HepG2 (cell line): ENCODE results near the gene POLR2H. TPM values are rescaled to one million over a fixed set of nuclear protein-coding genes. Genes with fewer than 3 reads are reported as not detected.

Source experiments
- ATAC-seq: fragments of 200-7000 bp; cut with Tn5 transposase; 3 replicates; pipeline ENCODE4 v1.9.1; 2020; ENCODE audit warnings: mild to moderate bottlenecking, moderate library complexity
- BruUV-seq: library from RNA; stranded (reverse); fragments of 400-500 nt; replicated peaks from 2 replicates; lab custom pipeline; 2021; lab: Mats Ljungman, UMichigan
- CTCF ChIA-PET: fragments of 300-600 bp; formaldehyde crosslinking; extraction: SDS; loops from one replicate; lab custom pipeline; 2021; ENCODE audit warnings: low total read pairs, inconsistent platforms, low intra/inter-chr PET ratio; lab: Yijun Ruan, JAX
- POLR2A ChIA-PET: fragments of 350-600 bp; sonication (Branson Sonifier 250); formaldehyde crosslinking; loops from one replicate; lab custom pipeline; 2020; ENCODE audit warnings: antibody characterized with exemption, inconsistent platforms; lab: Yijun Ruan, JAX
- DNase-seq: peaks from one replicate; pipeline ENCODE4 v3.0.0-alpha.2; 2015; ENCODE audit warnings: low spot score
- FAIRE-seq: peaks from 3 replicates; lab custom pipeline; 2011; peaks lifted over from hg19 to GRCh38; lab: Jason Lieb, UNC
- H2AFZ ChIP-seq: one replicate; pipeline ENCODE4 v1.6.1; 2011; ENCODE audit warnings: low read length, inconsistent platforms
- H3K27ac ChIP-seq: fragments of 300-600 bp; 3 replicates; pipeline ENCODE4 v1.8.0; 2011; ENCODE audit warnings: mixed run types, mild to moderate bottlenecking, mixed read lengths, low read length, inconsistent platforms; ENCODE audit not compliant: insufficient read depth; ENCODE audit errors: extremely low read length
- H3K27me3 ChIP-seq, 2 experiments: fragments of 200-600 bp in 1 of 2; 2 replicates in 1 of 2; 3 replicates in 1 of 2; pipeline versions ENCODE4 v1.6.0 to v1.8.0; 2011; ENCODE audit warnings: low read length in 2 of 2, mild to moderate bottlenecking in 2 of 2, moderate library complexity in 2 of 2, inconsistent platforms in 1 of 2; ENCODE audit not compliant: insufficient read depth in 2 of 2, control insufficient read depth in 1 of 2
- H3K36me3 ChIP-seq, 2 experiments: fragments of 200-600 bp in 1 of 2; replicated peaks in 1 of 2; 2 replicates in 1 of 2; 3 replicates in 1 of 2; pipeline versions ENCODE4 v1.5.1 to v1.8.0; 2011; ENCODE audit warnings: low read length in 2 of 2, inconsistent platforms in 1 of 2; ENCODE audit not compliant: insufficient read depth in 2 of 2, control insufficient read depth in 1 of 2
- H3K4me1 ChIP-seq: 2 replicates; pipeline ENCODE4 v1.5.1; 2012; ENCODE audit warnings: low read length, inconsistent platforms; ENCODE audit not compliant: insufficient read depth
- H3K4me2 ChIP-seq: 2 replicates; pipeline ENCODE4 v1.6.0; 2011; ENCODE audit warnings: low read depth, low read length, inconsistent platforms
- H3K4me3 ChIP-seq, 3 experiments: fragments of 200-600 bp in 1 of 3; sonication (generic), shearing (Covaris generic) in 1 of 3; replicated peaks in 1 of 3; 2 replicates each; pipeline ENCODE4 v1.5.1; 2011 to 2016; ENCODE audit warnings: low read length in 3 of 3, inconsistent platforms in 2 of 3, low read depth in 2 of 3, mild to moderate bottlenecking in 2 of 3, control low read depth in 1 of 3, mixed read lengths in 1 of 3; ENCODE audit not compliant: insufficient read depth in 1 of 3
- H3K79me2 ChIP-seq: one replicate; pipeline ENCODE4 v1.6.1; 2011; ENCODE audit warnings: low read length, inconsistent platforms; ENCODE audit not compliant: insufficient read depth
- H3K9ac ChIP-seq: 2 replicates; pipeline ENCODE4 v1.6.0; 2011; ENCODE audit warnings: mild to moderate bottlenecking, low read depth, low read length, inconsistent platforms; ENCODE audit not compliant: insufficient read depth
- H3K9me3 ChIP-seq: 2 replicates; pipeline ENCODE4 v1.5.1; 2012; ENCODE audit warnings: mild to moderate bottlenecking, low read length
- H4K20me1 ChIP-seq: 2 replicates; pipeline ENCODE4 v1.6.0; 2011; ENCODE audit warnings: inconsistent platforms, mild to moderate bottlenecking, low read length, moderate library complexity; ENCODE audit not compliant: insufficient read depth
- CAMTA2 ChIP-seq: sonication (generic); formaldehyde crosslinking; IDR thresholded peaks from 2 replicates; pipeline ENCODE4 v1.4.0; 2020; ENCODE audit warnings: mild to moderate bottlenecking, missing genetic modification reagents, borderline replicate concordance
- GABPA ChIP-seq, 2 experiments: IDR thresholded peaks; 2 replicates each; pipeline ENCODE4 v1.6.1; 2011 to 2016; ENCODE audit warnings: low read depth in 2 of 2, low read length in 1 of 2, missing biosample characterization in 1 of 2, missing genetic modification characterization in 1 of 2
- NFKBIZ ChIP-seq: IDR thresholded peaks from 2 replicates; pipeline ENCODE4 v1.6.1; 2018; ENCODE audit warnings: missing genetic modification reagents, missing compliant biosample characterization
- ZNF407 ChIP-seq: sonication (generic); formaldehyde crosslinking; IDR thresholded peaks from one replicate; pipeline ENCODE4 v1.5.1; 2020; ENCODE audit warnings: mild to moderate bottlenecking, missing genetic modification reagents; ENCODE audit errors: not compliant biosample characterization
- ZSCAN21 ChIP-seq: sonication (generic); formaldehyde crosslinking; IDR thresholded peaks from 2 replicates; pipeline ENCODE4 v1.8.0; 2022; ENCODE audit warnings: mild to moderate bottlenecking, missing genetic modification reagents, moderate library complexity, borderline replicate concordance
- WGBS: methylation state at CpG from one replicate; pipeline ENCODE4 v1.1.6; 2017; ENCODE audit warnings: low lambda C conversion rate; 5-methylcytosine and 5-hydroxymethylcytosine counted together
- in situ Hi-C: cut with HindIII; loops from 2 replicates; pipeline ENCODE4 v1.10.0; 2017; ENCODE audit warnings: low pct_unique_long_range_greater_than_20kb; ENCODE audit not compliant: extremely low pct_ligation_motif_present
- intact Hi-C: fragments of 100-400 bp; cut with micrococcal nuclease; formaldehyde crosslinking; loops from one replicate; pipeline ENCODE4 v1.10.0; 2022; ENCODE audit not compliant: unreplicated experiment
- polyA plus RNA-seq, 8 experiments: library from polyadenylated mRNA; depleted of rRNA in 3 of 8; stranded (reverse) in 7 of 8; unstranded in 1 of 8; fragments of >200 nt; fragmentation: Illumina TruSeq in 4 of 8; extraction: Trizol in 4 of 8; gene quantifications; 2 replicates each; pipeline versions ENCODE4 v1.2.1 to v1.2.3, GENCODE V29; 2011 to 2016; ENCODE audit warnings: low read depth in 4 of 8, missing spikeins in 1 of 8, mixed read lengths in 1 of 8; ENCODE audit not compliant: insufficient read depth in 1 of 8
- total RNA-seq, 5 experiments: library from RNA; depleted of rRNA; stranded (reverse); fragments of >200 nt; fragmentation: Illumina TruSeq; extraction: Trizol; gene quantifications; 2 replicates each; pipeline ENCODE4 v1.2.3, GENCODE V29; 2016; ENCODE audit warnings: low read depth in 1 of 5
- TF ChIP-seq, protein P1 (sequence below): sonication (generic); formaldehyde crosslinking; IDR thresholded peaks from 2 replicates; pipeline ENCODE4 v1.4.0; 2020; ENCODE audit warnings: missing genetic modification reagents, borderline replicate concordance
- TF ChIP-seq, protein P2 (sequence below): sonication (generic); formaldehyde crosslinking; IDR thresholded peaks from 2 replicates; pipeline ENCODE4 v1.4.0; 2020; ENCODE audit warnings: mild to moderate bottlenecking, missing genetic modification reagents

Gene POLR2H
- total and polyA plus RNA-seq, 2 of the 13 experiments (the other 11 are each of a cell fraction or from before 2014, with no cell fraction given), result 118 to 194 TPM

- peak; percentile 52 for FAIRE-seq
- POLR2A ChIA-PET, result interaction anchor here (0.7 to 1.9 kb wide), 4 partner anchors 10 to 26 kb away, joined by 3 to 10 read pairs (median 8); partner anchors contain the start of genes CLCN2 and POLR2H
- H2AFZ ChIP-seq, result no peak overlapping the region
- TF ChIP-seq, protein P1, sequence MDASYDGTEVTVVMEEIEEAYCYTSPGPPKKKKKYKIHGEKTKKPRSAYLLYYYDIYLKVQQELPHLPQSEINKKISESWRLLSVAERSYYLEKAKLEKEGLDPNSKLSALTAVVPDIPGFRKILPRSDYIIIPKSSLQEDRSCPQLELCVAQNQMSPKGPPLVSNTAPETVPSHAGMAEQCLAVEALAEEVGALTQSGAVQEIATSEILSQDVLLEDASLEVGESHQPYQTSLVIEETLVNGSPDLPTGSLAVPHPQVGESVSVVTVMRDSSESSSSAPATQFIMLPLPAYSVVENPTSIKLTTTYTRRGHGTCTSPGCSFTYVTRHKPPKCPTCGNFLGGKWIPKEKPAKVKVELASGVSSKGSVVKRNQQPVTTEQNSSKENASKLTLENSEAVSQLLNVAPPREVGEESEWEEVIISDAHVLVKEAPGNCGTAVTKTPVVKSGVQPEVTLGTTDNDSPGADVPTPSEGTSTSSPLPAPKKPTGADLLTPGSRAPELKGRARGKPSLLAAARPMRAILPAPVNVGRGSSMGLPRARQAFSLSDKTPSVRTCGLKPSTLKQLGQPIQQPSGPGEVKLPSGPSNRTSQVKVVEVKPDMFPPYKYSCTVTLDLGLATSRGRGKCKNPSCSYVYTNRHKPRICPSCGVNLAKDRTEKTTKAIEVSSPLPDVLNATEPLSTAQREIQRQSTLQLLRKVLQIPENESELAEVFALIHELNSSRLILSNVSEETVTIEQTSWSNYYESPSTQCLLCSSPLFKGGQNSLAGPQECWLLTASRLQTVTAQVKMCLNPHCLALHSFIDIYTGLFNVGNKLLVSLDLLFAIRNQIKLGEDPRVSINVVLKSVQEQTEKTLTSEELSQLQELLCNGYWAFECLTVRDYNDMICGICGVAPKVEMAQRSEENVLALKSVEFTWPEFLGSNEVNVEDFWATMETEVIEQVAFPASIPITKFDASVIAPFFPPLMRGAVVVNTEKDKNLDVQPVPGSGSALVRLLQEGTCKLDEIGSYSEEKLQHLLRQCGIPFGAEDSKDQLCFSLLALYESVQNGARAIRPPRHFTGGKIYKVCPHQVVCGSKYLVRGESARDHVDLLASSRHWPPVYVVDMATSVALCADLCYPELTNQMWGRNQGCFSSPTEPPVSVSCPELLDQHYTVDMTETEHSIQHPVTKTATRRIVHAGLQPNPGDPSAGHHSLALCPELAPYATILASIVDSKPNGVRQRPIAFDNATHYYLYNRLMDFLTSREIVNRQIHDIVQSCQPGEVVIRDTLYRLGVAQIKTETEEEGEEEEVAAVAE (CRISPR knock-in tag), result peak; percentile 26; the same call in 1 of the 2 replicates
- peak; percentile 50; the same call in 1 of the 2 replicates for TF ChIP-seq NFKBIZ (CRISPR knock-in tag)
- TF ChIP-seq, protein P2, sequence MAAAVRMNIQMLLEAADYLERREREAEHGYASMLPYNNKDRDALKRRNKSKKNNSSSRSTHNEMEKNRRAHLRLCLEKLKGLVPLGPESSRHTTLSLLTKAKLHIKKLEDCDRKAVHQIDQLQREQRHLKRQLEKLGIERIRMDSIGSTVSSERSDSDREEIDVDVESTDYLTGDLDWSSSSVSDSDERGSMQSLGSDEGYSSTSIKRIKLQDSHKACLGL (CRISPR knock-in tag), result peak; percentile 55; the same call in 1 of the 2 replicates
- peak; percentile 35 for TF ChIP-seq ZNF407 (CRISPR knock-in tag)
- peak; percentile 70 for TF ChIP-seq ZSCAN21 (CRISPR knock-in tag)
- TF ChIP-seq GABPA (IDR thresholded peaks at IDR 0.05; ENCODE audit: low read depth, low read length), result no peak
- TF ChIP-seq GABPA (CRISPR knock-in tag; IDR thresholded peaks at IDR 0.05; ENCODE audit: low read depth), result peak; percentile 35; the same call in 1 of the 2 replicates
- peak; percentile 40; the same call in 1 of the 2 replicates for TF ChIP-seq CAMTA2 (CRISPR knock-in tag)
Measured at GRCh38 chr3:184335661-184336546, 25.6 kb upstream of the POLR2H start.

More at GRCh38 chr3:184335661-184336546, 25.6 kb upstream of the POLR2H start:
- Histone ChIP-seq H3K27ac (peak overlapping the region; percentile 84), H3K9ac (peak overlapping the region; percentile 91), H3K79me2 (peaks cover 16% of the 10 kb centered on the region), H3K4me1 (peaks cover 18% of the 10 kb centered on the region), H3K36me3 (peaks cover 22 to 42% of the 10 kb centered on the region in 2 experiments), H3K9me3 (no peaks in the 10 kb centered on the region), H3K4me3 (peak overlapping the region; percentile 67 to 94 (median 80)), H4K20me1 (peaks cover 19% of the 10 kb centered on the region; the same call in 1 of the 2 replicates), H3K27me3 (no peaks in the 10 kb centered on the region; a peak in 1 of 5 replicates), H3K4me2 (peak overlapping the region; percentile 94)
- WGBS, result 0% methylated on average over 1 of the region's 77 CpGs
- BruUV-seq, result TSS peak; percentile 33
- in situ Hi-C loops, result no loop called here
- CTCF ChIA-PET, result no interaction called here
- DNase-seq (peak; percentile 54), ATAC-seq (peak; percentile 66)
- intact Hi-C loops, result no loop called here
